GM12801 (cell line): Measurements from ENCODE around the gene AGBL1.

Experiments used
- TF ChIP-seq, protein P1 (sequence below): IDR thresholded peaks from one replicate; pipeline ENCODE4 v1.5.1; 2011; ENCODE audit warnings: control low read depth; ENCODE audit not compliant: insufficient read length; ENCODE audit errors: extremely low read depth

Gene AGBL1

DNA sequence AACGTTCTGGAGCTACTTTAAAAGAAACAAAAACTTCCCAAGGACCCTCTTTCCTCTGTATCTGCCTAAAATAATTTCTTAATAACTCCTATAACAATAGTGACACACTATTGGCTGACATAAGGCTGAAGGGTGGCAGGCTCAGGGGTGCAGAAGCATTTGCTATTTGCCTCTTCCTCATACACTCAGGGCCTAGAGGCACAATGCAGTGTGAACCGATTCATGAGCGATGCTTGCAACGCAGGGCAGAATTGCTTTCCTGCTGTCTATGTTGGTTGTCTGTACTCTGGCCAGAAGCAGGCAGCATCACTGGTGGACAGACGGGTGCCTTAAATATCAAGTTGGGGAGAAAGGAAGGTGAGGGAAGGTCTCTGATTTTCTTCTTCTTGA lies 157.4 kb downstream of the AGBL1 start:
- TF ChIP-seq, protein P1, sequence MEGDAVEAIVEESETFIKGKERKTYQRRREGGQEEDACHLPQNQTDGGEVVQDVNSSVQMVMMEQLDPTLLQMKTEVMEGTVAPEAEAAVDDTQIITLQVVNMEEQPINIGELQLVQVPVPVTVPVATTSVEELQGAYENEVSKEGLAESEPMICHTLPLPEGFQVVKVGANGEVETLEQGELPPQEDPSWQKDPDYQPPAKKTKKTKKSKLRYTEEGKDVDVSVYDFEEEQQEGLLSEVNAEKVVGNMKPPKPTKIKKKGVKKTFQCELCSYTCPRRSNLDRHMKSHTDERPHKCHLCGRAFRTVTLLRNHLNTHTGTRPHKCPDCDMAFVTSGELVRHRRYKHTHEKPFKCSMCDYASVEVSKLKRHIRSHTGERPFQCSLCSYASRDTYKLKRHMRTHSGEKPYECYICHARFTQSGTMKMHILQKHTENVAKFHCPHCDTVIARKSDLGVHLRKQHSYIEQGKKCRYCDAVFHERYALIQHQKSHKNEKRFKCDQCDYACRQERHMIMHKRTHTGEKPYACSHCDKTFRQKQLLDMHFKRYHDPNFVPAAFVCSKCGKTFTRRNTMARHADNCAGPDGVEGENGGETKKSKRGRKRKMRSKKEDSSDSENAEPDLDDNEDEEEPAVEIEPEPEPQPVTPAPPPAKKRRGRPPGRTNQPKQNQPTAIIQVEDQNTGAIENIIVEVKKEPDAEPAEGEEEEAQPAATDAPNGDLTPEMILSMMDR = no peak

DNA sequence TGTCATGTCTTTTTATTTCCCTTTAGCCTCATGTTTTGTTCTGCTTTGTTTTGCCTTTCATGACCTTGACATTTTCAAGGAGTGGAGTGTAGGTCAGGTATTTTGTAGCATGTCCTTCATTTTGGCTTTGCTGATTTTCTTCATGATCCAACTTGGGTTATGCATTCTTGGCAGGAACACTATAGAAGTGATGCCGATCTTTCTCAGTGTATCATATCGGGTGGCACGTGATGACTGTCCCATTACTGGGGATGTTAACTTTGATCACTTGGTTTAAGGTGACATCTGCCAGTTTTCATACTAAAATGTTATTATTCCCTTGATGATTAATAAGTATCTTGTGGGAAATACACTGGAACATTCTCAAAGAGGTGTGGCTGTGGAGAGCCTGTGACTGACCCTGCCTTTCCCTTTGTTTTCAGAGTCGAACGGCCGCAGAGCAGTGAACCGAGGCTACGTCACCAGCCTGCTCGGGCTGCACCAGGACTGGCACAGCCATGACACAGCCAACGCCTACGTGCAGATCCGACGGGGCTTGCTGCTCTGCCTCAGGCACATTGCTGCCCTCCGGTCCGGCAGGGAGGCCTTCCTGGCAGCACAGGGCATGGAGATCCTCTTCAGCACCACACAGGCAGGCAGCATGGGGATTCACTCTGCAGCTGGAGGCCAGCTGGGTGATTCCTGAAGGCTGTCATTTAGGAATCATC lies 167.7 kb downstream of the AGBL1 start:
- TF ChIP-seq, protein P1 = no peak

DNA sequence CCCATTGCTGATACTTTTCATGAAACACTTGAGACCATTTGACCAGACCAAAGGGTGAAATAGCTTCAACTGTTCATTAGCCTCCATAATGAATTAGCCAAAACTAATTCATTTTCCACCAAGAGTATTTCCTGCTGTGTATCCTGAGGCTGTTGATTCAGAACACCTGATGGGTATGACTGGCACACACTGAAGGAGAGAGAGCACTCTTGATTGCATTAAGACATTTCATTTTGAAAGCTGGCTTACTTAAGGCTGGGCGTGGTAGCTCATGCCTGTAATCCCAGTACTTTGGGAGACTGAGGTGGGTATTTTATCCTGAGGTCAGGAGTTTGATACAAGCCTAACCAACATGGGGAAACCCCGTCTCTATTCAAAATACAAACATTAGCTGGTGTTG lies 175.6 kb downstream of the AGBL1 start:
- TF ChIP-seq, protein P1 = no peak

DNA sequence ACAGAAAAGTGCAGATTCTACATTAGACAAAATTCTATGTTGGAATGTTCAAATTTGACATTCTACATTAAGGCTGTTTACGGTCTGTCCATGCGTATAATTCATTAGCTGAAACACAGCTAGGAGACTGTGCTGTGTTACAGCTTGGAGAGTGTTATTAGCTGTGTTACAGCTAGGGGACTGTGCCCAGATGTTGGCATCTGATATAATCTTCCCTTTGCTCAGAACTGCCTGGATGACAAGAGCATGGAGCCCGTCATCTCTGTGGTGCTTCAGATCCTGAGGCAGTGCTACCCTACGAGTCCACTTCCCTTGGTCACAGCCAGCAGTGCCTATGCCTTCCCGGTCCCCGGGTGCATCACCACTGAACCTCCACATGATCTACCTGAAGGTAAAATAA lies 177.0 kb downstream of the AGBL1 start:
- TF ChIP-seq, protein P1 = no peak

DNA sequence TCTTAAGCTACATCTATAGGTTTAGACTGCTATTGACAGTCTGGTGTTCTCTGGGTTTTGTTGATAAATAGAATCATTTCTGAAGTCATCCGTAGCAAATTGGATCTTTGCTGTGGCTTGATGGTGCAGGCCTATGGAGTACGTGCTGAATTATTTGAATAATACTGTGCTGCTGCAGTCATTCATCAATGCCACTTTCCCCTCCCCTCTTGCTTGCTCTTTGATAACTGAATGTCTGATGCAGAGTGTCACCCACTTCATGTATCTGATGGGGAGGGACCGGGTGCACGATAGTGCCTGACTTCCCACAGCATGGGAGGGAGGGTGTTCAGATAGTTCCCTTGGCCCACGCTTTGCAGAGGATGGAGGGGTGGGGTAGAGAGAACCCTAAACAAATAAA lies 179.9 kb downstream of the AGBL1 start:
- TF ChIP-seq, protein P1 = no peak

DNA sequence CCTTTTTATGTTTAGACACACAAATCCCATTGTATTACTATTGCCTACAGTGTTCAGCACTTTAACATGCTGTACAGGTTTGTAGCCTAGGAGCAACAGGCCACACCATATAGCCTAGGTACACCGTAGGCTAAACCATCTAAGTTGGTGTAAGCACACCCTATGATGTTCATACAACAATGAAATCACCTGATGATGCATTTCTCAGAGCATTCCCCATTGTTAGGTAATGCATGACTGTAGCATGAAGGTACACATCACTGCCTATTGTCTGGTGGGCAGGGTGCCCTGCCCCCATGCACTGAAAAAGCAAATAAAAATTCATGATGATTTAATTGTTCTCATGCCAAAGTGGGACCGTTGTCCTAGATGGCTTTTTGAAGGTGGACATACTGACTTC lies 183.6 kb downstream of the AGBL1 start:
- TF ChIP-seq, protein P1 = no peak

DNA sequence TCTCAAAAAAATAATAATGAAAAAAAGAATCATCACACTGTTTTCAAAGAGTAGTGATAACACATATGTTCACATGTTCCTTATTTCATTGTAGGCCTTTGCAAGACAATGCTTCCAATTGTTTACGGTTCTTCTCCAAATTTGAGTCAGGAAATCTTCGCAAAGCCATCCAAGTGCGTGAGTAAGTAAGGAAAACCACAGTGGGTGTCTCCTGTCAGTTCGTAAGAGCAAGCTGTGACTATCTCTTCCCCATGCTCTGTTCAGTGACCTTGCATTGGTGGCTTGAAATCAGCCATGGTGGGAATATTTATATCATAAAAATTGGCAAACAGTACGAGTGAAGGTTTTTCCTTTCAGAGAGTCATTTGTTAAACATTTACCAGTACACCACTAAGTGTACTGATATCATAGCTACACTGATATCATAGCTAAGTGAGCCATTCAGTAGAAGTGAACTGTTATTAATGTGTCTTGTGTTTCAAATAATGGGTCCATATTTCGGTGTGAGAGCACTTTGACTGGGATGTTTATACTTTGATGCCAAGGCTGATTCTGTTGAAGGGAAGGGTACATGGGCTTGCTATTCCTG lies 187.3 kb downstream of the AGBL1 start:
- TF ChIP-seq, protein P1 = no peak
